BE2C (cell line): Measurements from ENCODE around the gene OR2H1.
A peak's percentile ranks its signal among the peaks of the same experiment; 100 is the strongest.

Source experiments
- DNase-seq: peaks from one replicate; pipeline ENCODE4 v3.0.0-alpha.2; 2020
- H3K27me3 ChIP-seq: fragments of 250-450 bp; sonication (Bioruptor Pico); 2 replicates; pipeline ENCODE4 v1.5.1; 2020; ENCODE audit warnings: mild to moderate bottlenecking
- H3K36me3 ChIP-seq: fragments of 250-450 bp; sonication (Bioruptor Pico); 2 replicates; pipeline ENCODE4 v1.5.1; 2020; ENCODE audit warnings: mild to moderate bottlenecking
- H3K4me1 ChIP-seq: fragments of 250-450 bp; sonication (Bioruptor Pico); 2 replicates; pipeline ENCODE4 v1.5.1; 2020
- H3K4me3 ChIP-seq: 2 replicates; pipeline ENCODE4 v1.5.1; 2011; ENCODE audit warnings: low read depth, low read length
- H3K9me3 ChIP-seq: fragments of 250-450 bp; sonication (Bioruptor Pico); 2 replicates; pipeline ENCODE4 v1.5.1; 2020
- CTCF ChIP-seq: IDR thresholded peaks from 2 replicates; pipeline ENCODE4 v1.5.1; 2012; ENCODE audit warnings: mild to moderate bottlenecking, low read depth, low read length

The OR2H1 gene

GRCh38 chr6:29506446-29507067, 49.6 kb downstream of the OR2H1 start:
- TF ChIP-seq CTCF: no peak
- Histone ChIP-seq H3K36me3 (no peaks in the 10 kb centered on the region), H3K4me1 (no peaks in the 10 kb centered on the region), H3K4me3 (no peak overlapping the region), H3K9me3 (no peaks in the 10 kb centered on the region), H3K27me3 (no peaks in the 10 kb centered on the region)
- no peak for DNase-seq

GRCh38 chr6:29507319-29507718, 50.4 kb downstream of the OR2H1 start:
- Histone ChIP-seq H3K4me3 (no peak overlapping the region), H3K27me3 (no peaks in the 10 kb centered on the region), H3K4me1 (no peaks in the 10 kb centered on the region), H3K9me3 (no peaks in the 10 kb centered on the region), H3K36me3 (no peaks in the 10 kb centered on the region)
- DNase-seq: no peak
- no peak for TF ChIP-seq CTCF

- DNase-seq: no peak
- no peaks in the 10 kb centered on the region for H3K4me1 ChIP-seq
- no peaks in the 10 kb centered on the region for H3K36me3 ChIP-seq
- no peaks in the 10 kb centered on the region for H3K27me3 ChIP-seq
- no peaks in the 10 kb centered on the region for H3K9me3 ChIP-seq
- TF ChIP-seq CTCF: no peak
- H3K4me3 ChIP-seq: no peak overlapping the region
Observed at GRCh38 chr6:29509239-29509638, 52.3 kb downstream of the OR2H1 start.

GRCh38 chr6:29509711-29510110, 52.8 kb downstream of the OR2H1 start:
- Histone ChIP-seq H3K4me3 (no peak overlapping the region), H3K9me3 (no peaks in the 10 kb centered on the region), H3K36me3 (no peaks in the 10 kb centered on the region), H3K4me1 (no peaks in the 10 kb centered on the region), H3K27me3 (no peaks in the 10 kb centered on the region)
- no peak for TF ChIP-seq CTCF
- DNase-seq: no peak

- Histone ChIP-seq H3K27me3 (no peaks in the 10 kb centered on the region), H3K36me3 (no peaks in the 10 kb centered on the region), H3K9me3 (no peaks in the 10 kb centered on the region), H3K4me3 (no peak overlapping the region), H3K4me1 (no peaks in the 10 kb centered on the region)
- TF ChIP-seq CTCF: peak; percentile 30
- no peak for DNase-seq
Observed at GRCh38 chr6:29510202-29510601, 53.2 kb downstream of the OR2H1 start.

- Histone ChIP-seq H3K36me3 (no peaks in the 10 kb centered on the region), H3K27me3 (no peaks in the 10 kb centered on the region), H3K9me3 (no peaks in the 10 kb centered on the region), H3K4me1 (no peaks in the 10 kb centered on the region), H3K4me3 (no peak overlapping the region)
- DNase-seq: no peak
- no peak for TF ChIP-seq CTCF
Observed at GRCh38 chr6:29510746-29511300, 53.9 kb downstream of the OR2H1 start.
